Dendritic cell treated with granulocyte-macrophage colony-stimulating factor and Interleukin-4, amounts not matched to agents 40 ng/mL and 50 ng/mL, for 4 days (primary cell): ENCODE data around the gene SPDYE8.
"Not testable (repeated sequence)": the region's sequence is repeated elsewhere in the genome, so short reads cannot be mapped to it uniquely, and the experiment has no call there.

Experiments
- H3K27ac Mint-ChIP-seq: one replicate; pipeline ENCODE4 v1.8.0; 2022; ENCODE audit warnings: mild to moderate bottlenecking, mixed read lengths
- H3K27me3 Mint-ChIP-seq: one replicate; pipeline ENCODE4 v1.8.0; 2022; ENCODE audit warnings: mild to moderate bottlenecking, mixed read lengths
- H3K36me3 Mint-ChIP-seq: one replicate; pipeline ENCODE4 v1.8.0; 2022; ENCODE audit warnings: low read depth, mixed read lengths
- H3K4me1 Mint-ChIP-seq: one replicate; pipeline ENCODE4 v1.8.0; 2022; ENCODE audit warnings: low read depth, mixed read lengths
- H3K4me3 Mint-ChIP-seq: one replicate; pipeline ENCODE4 v1.8.0; 2022; ENCODE audit warnings: mild to moderate bottlenecking, moderate library complexity, mixed read lengths
- H3K9me3 Mint-ChIP-seq: one replicate; pipeline ENCODE4 v1.8.0; 2022; ENCODE audit warnings: mixed read lengths
- intact Hi-C: fragments of 100-400 bp; cut with micrococcal nuclease; formaldehyde crosslinking; loops from one replicate; pipeline ENCODE4 v1.15.0; 2022

SPDYE8 gene, protein sequence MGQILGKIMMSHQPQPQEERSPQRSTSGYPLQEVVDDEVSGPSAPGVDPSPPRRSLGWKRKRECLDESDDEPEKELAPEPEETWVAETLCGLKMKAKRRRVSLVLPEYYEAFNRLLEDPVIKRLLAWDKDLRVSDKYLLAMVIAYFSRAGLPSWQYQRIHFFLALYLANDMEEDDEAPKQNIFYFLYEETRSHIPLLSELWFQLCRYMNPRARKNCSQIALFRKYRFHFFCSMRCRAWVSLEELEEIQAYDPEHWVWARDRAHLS

DNA sequence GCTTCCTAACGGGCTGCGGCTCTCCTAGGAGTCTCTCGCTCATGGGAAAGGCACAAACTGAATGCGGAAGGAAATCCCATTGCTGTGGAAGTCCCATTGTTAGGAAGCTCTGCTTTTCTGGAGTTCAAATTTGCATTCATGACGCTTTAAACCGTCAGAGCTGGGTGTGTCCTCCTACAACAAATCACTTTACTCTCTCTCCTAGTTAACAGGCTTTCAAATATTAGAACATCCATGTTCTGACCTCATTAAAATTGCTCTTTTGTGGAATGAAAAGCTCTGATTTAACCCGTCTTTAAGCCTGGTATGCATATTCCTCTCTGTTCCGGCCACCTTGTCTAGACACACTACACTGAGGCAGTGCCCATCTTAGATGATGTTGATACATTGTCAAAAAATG, at the start of gene SPDYE8:
SPDYE8 (minus strand) TSS at position 101 of the 400 bp plus-strand sequence. CDS start 1,800 bp downstream, outside the sequence.
- H3K4me3 Mint-ChIP-seq, H3K36me3 Mint-ChIP-seq, H3K27ac Mint-ChIP-seq, H3K27me3 Mint-ChIP-seq, H3K4me1 Mint-ChIP-seq, intact Hi-C loops, H3K9me3 Mint-ChIP-seq: not testable (repeated sequence)

DNA sequence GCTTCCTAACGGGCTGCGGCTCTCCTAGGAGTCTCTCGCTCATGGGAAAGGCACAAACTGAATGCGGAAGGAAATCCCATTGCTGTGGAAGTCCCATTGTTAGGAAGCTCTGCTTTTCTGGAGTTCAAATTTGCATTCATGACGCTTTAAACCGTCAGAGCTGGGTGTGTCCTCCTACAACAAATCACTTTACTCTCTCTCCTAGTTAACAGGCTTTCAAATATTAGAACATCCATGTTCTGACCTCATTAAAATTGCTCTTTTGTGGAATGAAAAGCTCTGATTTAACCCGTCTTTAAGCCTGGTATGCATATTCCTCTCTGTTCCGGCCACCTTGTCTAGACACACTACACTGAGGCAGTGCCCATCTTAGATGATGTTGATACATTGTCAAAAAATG, 28.2 kb upstream of the SPDYE8 start, which contains the start of gene SPDYE11:
SPDYE11 (minus strand) TSS at position 101 of the 400 bp plus-strand sequence. CDS start 1,800 bp downstream, outside the sequence.
- H3K27ac Mint-ChIP-seq, H3K9me3 Mint-ChIP-seq: not testable (repeated sequence)

DNA sequence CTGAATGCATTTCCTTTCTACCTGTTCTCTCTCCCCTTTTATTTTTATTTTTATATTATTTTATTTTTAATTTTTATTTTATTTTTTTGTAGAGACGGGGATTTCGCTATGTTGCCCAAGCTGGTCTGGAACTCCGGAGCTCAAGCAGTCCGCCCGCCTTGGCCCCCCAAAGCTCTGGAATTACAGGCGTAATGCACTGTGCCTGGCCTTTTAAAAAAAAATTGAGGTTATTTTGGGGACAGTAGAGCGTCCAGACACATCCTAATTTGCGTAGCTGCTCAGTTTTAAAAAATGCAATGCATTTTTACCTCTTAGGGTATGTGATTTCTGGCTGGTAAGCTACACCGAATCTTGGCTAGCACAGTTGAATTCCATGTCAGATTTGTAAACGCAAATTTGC, 23.1 kb downstream of the SPDYE8 start:
- Mint-ChIP-seq H3K27ac (peak overlapping the region; percentile 96), H3K36me3 (peaks cover 13% of the 10 kb centered on the region), H3K4me1 (peaks cover 17% of the 10 kb centered on the region)
- H3K4me3 Mint-ChIP-seq, H3K27me3 Mint-ChIP-seq, intact Hi-C loops, H3K9me3 Mint-ChIP-seq: not testable (repeated sequence)

More for the DNA sequence above, 28.2 kb upstream of the SPDYE8 start, which contains the start of gene SPDYE11:
- H3K36me3 Mint-ChIP-seq, H3K27me3 Mint-ChIP-seq, intact Hi-C loops, H3K4me3 Mint-ChIP-seq, H3K4me1 Mint-ChIP-seq: not testable (repeated sequence)

DNA sequence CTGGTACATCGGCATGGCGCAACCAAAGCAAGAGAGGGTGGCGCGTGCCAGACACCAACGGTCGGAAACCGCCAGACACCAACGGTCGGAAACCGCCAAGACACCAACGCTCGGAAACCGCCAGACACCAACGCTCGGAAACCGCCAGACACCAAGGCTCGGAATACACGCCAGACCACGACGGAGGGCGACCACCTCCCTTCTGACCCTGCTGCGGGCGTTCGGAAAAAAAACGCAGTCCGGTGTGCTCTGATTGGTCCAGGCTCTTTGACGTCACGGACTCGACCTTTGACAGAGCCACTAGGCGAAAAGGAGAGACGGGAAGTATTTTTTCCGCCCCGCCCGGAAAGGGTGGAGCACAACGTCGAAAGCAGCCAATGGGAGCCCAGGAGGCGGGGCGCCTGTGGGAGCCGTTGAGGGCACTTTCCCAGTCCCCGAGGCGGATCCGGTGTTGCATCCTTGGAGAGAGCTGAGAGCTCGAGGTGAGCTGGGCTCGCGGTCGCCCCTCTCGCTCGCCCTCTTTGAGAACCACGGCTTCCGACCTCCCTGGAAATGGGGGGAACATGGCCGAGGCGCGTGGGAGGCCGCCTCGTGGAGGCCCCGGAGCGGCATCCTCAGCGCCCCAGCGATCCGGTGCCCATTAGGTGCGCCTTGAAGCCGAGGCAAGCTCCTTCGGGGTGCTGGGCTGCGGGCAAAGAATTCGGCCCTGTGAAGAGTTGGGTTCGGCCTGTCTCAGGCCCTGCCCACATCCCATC, 23.7 kb downstream of the SPDYE8 start:
- H3K27me3 Mint-ChIP-seq, intact Hi-C loops, H3K9me3 Mint-ChIP-seq: not testable (repeated sequence)
- peaks cover 17% of the 10 kb centered on the region for H3K4me1 Mint-ChIP-seq
- H3K36me3 Mint-ChIP-seq: peaks cover 13% of the 10 kb centered on the region
- H3K27ac Mint-ChIP-seq: peak overlapping the region; percentile 96
- peak overlapping the region; percentile 94 for H3K4me3 Mint-ChIP-seq

DNA sequence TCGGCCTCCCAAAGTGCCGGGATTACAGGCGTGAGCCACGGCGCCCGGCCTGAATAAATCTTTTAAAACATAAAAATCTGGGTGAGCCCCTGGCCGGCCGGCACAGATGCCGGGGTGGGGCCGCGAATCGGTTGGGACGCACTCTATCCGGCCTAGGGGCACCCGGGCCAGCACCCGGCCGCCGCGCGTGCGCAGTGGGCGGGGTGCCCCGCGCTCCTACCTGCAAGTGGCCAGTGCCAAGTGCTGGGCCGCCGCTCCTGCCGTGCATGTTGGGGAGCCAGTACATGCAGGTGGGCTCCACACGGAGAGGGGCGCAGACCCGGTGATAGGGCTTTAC, 24.2 kb downstream of the SPDYE8 start:
- H3K36me3 Mint-ChIP-seq: peaks cover 13% of the 10 kb centered on the region
- H3K4me1 Mint-ChIP-seq: peaks cover 17% of the 10 kb centered on the region
- H3K27me3 Mint-ChIP-seq, intact Hi-C loops, H3K9me3 Mint-ChIP-seq: not testable (repeated sequence)
- H3K27ac Mint-ChIP-seq: peak overlapping the region; percentile 96
- H3K4me3 Mint-ChIP-seq: peak overlapping the region; percentile 94

DNA sequence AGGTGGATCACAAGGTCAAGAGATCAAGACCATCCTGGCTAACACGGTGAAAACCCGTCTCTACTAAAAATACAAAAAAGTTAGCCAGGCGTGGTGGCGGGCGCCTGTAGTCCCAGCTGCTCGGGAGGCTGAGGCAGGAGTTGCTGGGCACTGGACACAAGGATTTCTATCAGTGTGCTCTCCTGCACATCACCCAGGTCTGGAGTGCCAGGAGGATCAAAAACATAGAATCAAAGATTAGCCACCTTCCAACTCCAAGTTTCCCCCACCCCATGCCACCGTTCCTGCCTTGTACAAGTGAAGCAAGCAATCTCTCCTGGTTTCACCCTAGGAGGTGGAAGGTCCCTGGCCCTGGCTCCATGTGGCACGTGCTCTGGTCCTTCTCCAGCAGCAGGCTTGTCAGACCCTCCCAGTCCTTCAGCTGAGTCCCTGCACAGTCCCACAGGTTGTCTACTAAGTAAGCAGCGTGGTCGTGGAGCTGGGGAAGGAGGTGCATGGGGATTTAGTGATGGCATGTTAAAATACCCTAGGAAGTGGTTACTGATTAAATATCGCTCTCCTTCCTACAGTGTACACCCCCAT, 31.6 kb downstream of the SPDYE8 start:
- H3K36me3 Mint-ChIP-seq, H3K9me3 Mint-ChIP-seq, H3K27ac Mint-ChIP-seq, H3K27me3 Mint-ChIP-seq, intact Hi-C loops, H3K4me1 Mint-ChIP-seq, H3K4me3 Mint-ChIP-seq: not testable (repeated sequence)

DNA sequence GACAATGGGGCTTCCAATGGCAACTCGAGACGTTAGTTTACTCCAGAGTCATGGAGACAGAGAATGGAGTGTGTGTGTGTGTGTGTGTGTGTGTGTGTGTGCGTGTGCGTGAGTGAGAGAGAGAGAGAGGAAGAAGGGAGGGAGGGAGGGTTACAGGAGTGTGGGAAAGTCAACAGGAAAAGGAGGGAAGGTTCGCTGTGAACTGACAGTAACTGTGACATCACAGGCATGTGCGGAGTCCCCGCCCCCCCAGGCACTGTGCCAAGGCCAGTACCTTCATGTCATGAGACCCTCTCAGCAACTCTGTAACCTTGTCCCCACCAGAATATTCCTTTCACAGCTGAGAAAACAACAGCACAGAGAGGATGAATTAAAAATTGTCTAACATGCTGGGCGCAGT, 32.1 kb downstream of the SPDYE8 start:
- H3K36me3 Mint-ChIP-seq, intact Hi-C loops, H3K4me3 Mint-ChIP-seq, H3K27me3 Mint-ChIP-seq, H3K4me1 Mint-ChIP-seq, H3K9me3 Mint-ChIP-seq, H3K27ac Mint-ChIP-seq: not testable (repeated sequence)

DNA sequence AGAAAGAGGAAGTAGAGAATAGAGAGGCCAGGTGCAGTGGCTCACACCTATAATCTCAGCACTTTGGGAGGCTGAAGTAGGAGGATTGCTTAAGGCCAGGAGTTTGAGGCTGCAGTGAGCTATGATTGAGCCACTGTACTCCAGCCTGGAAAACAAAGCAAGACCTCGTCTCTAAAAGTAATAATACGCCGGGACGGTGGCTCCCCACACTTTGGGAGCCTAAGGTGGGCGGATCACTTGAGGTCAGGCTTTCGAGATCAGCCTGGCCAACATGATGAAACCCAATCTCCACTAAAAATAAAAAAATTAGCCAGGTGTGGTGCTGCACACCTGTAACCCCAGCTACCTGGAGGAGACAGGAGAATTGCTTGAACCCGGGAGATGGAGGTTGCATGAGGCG, 34.1 kb downstream of the SPDYE8 start:
- H3K36me3 Mint-ChIP-seq, H3K27me3 Mint-ChIP-seq, H3K4me1 Mint-ChIP-seq, H3K27ac Mint-ChIP-seq, H3K4me3 Mint-ChIP-seq, H3K9me3 Mint-ChIP-seq, intact Hi-C loops: not testable (repeated sequence)

DNA sequence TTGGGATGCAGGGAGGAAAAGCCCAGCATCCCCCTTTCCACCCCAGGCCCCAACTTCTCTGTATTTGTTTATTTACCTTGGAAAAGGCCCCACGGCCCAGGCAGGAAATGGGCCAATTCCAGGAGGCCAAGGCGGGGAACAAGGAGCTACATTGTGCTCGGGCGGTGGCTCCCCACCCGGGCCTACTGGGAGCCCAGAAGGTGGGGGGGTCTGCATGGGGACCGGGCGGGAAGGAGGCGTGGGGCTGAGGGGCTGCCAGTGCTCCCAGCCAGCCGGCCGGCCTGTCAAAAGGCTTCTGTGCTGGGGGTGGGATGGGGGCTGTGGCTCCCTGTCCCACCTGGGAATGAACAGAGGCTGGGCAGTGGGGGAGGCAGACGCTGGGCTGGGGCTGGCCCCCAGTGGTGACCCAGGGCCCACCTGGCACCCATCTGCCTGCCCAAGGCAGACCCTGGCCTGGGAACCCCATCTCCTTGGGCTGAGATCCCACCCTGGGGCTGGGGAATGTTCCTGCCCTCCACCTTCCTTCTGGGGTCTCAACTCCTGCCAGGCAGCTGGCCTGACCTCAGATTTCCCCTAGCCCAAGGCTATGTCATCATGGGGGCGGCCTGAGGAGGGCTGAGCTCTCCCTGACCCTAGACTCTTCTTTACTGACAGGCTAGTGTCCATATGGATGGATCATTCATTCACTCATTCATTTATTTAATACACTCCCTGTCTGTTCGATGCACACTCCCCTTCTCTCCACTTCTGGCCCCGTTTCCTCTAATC, 39.2 kb downstream of the SPDYE8 start:
- H3K4me3 Mint-ChIP-seq, H3K9me3 Mint-ChIP-seq, H3K27ac Mint-ChIP-seq, H3K4me1 Mint-ChIP-seq, H3K27me3 Mint-ChIP-seq, H3K36me3 Mint-ChIP-seq, intact Hi-C loops: not testable (repeated sequence)

DNA sequence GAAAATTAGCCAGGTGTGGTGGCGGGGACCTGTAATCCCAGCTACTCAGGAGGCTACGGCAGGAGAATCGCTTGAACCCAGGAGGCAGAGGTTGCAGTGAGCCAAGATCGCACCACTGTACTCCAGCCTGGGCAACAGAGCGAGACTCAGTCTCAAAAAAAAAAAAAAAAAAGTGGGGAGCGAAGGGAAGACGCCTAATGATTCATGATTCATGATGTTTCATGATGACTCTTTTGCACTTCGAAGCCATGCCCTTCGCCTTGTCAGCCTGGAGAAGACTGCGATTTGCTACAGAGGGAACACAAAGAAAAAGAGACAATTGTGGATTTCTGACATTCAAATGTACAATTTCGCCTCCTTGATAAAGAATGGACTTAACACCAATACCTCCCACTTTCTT, 47.5 kb downstream of the SPDYE8 start:
- H3K27me3 Mint-ChIP-seq, H3K4me3 Mint-ChIP-seq, H3K36me3 Mint-ChIP-seq, H3K4me1 Mint-ChIP-seq, H3K27ac Mint-ChIP-seq, H3K9me3 Mint-ChIP-seq, intact Hi-C loops: not testable (repeated sequence)

DNA sequence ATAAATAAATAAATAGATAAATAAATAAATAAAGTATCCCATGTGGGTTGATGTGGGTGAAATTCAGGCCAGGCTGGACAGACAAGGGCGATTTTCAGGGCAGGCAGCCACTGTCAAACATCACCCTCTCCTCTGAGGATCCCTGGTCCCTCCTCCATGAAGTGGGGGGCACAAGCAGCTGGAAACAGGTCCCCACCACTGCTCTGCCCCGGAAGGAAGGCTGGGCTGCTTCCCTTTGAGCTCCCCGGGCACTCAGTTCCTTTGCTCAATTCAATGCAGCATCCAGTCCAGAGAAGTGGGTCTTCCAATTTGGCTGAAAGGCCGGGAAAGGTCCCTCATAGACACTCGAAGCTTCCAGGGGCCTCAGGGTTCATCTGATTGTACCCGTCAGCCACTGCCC, 49.2 kb downstream of the SPDYE8 start:
- H3K4me3 Mint-ChIP-seq, H3K27ac Mint-ChIP-seq, H3K27me3 Mint-ChIP-seq, H3K4me1 Mint-ChIP-seq, H3K9me3 Mint-ChIP-seq, intact Hi-C loops, H3K36me3 Mint-ChIP-seq: not testable (repeated sequence)

DNA sequence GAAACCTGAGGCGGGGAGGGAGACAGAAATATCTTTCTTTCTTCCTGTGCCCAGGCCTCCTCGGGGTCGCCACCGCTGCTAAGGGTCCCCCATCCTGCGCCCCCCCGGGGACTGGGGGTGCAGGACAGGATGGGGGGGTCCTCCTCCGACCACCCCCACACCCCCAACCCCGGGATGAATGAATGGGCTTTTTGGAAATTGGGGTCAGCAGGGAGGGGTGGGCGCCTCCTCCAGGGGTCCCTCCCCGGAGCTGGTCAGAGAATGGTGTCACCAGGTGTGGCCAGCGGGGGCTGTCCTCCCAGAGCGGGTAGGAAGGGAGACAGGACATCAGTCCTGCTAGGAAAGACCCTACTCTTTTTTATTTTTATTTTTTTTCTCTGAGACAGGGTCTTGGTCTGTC, 53.1 kb downstream of the SPDYE8 start:
- intact Hi-C loops, H3K9me3 Mint-ChIP-seq, H3K36me3 Mint-ChIP-seq, H3K27me3 Mint-ChIP-seq, H3K4me1 Mint-ChIP-seq, H3K4me3 Mint-ChIP-seq, H3K27ac Mint-ChIP-seq: not testable (repeated sequence)

DNA sequence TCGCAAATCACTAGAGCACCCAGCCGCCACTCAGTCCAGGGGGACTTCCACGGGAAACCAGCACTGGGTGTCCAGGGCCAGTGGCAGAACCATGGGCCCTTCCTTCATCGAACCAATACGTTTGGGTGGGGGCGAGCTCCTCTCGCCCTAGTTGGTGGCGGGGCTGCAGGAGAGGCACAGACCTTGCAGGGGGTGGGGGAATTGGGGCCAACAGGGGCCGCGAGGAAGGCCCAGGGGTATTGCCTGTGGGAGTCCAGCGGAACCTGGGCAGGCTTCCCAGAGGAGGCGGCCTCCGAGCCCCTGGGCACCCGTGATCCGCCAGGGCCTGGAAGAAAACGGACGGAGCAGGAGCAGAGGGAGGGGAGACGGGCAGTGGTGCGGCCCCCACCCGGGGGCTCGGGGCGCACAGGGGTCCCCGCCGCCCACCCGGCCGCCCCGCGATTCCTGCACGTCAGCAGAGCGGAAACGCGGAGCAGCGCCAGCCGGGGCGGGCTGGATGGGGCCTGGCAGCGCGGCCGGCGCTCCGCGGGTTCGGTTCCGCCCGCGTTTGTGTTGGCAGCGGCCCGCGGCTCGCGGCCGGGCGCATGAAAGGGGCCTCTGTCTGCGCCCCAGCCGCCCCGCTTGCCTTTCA, 53.8 kb downstream of the SPDYE8 start:
- H3K4me1 Mint-ChIP-seq, intact Hi-C loops, H3K4me3 Mint-ChIP-seq, H3K27ac Mint-ChIP-seq, H3K36me3 Mint-ChIP-seq, H3K27me3 Mint-ChIP-seq, H3K9me3 Mint-ChIP-seq: not testable (repeated sequence)

DNA sequence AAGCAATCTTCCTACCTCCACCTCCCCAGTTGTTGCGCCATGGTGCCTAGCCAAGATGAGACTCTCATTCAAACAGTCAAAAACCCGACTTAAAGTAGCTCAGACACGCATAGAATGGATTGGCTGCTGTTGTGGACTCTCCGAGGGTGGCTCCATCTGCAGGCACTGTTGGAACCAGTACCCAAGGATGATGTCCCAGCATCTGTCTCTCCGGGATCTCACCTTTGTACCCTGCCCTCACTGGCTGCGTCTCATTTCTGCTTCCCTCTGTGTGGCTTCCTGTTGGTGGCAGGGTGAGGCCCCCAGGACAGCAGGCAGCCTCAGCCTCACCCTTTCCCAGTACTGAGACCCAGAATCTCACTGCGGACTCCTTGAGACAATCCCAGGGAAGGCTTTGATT, 54.8 kb downstream of the SPDYE8 start:
- intact Hi-C loops, H3K9me3 Mint-ChIP-seq, H3K27ac Mint-ChIP-seq, H3K36me3 Mint-ChIP-seq, H3K4me3 Mint-ChIP-seq, H3K4me1 Mint-ChIP-seq, H3K27me3 Mint-ChIP-seq: not testable (repeated sequence)
